ENCODE data around the gene ATP8B3. TPM values are rescaled to one million over a fixed set of nuclear protein-coding genes. Genes with fewer than 3 reads are reported as not detected.

ATP8B3 gene
- total and polyA plus RNA-seq, 2 of the 13 experiments (the other 11 are each of a cell fraction or from before 2014, with no cell fraction given): 2.6 to 5.9 TPM

- Histone ChIP-seq H3K27ac (ENCODE audit: extremely low read length, insufficient read depth, low read length) (no peak overlapping the region), H3K36me3 (replicated peaks in 1 of 2; ENCODE audit: control insufficient read depth in 1 of 2, insufficient read depth in 2 of 2, low read length in 2 of 2) (no peaks in the 10 kb centered on the region), H3K9ac (ENCODE audit: insufficient read depth, low read depth, low read length) (no peak overlapping the region), H3K4me1 (ENCODE audit: insufficient read depth, low read length) (no peaks in the 10 kb centered on the region), H2AFZ (ENCODE audit: low read length) (no peak overlapping the region), H3K4me3 (replicated peaks in 1 of 3; ENCODE audit: insufficient read depth in 1 of 3, low read depth in 2 of 3, low read length in 3 of 3) (no peak overlapping the region), H3K79me2 (ENCODE audit: insufficient read depth, low read length) (no peaks in the 10 kb centered on the region), H3K27me3 (ENCODE audit: control insufficient read depth in 1 of 2, insufficient read depth in 2 of 2, low read length in 2 of 2) (peaks cover 15 to 77% of the 10 kb centered on the region in 2 experiments; a peak in 4 of 5 replicates), H3K9me3 (ENCODE audit: low read length) (no peaks in the 10 kb centered on the region), H3K4me2 (ENCODE audit: low read depth, low read length) (no peak overlapping the region), H4K20me1 (ENCODE audit: insufficient read depth, low read length) (no peaks in the 10 kb centered on the region; the same call in 1 of the 2 replicates)
- DNase-seq (ENCODE audit: low spot score): no peak
- no TSS peak for BruUV-seq (replicated peaks)
- TF ChIP-seq SMARCE1 (IDR thresholded peaks at IDR 0.05; ENCODE audit: borderline replicate concordance) (no peak), ZFAT (CRISPR knock-in tag; conservative IDR thresholded peaks at IDR 0.05) (no peak), HBP1 (CRISPR knock-in tag; IDR thresholded peaks at IDR 0.05; ENCODE audit: low read depth) (no peak), TGIF2 (CRISPR knock-in tag; IDR thresholded peaks at IDR 0.05) (no peak), AGO2 (optimal IDR thresholded peaks at IDR 0.05; ENCODE audit: low read depth, low read length) (no peak), ZNF10 (CRISPR knock-in tag; IDR thresholded peaks at IDR 0.05; ENCODE audit: borderline replicate concordance, low read depth) (no peak), NFKBIZ (CRISPR knock-in tag; IDR thresholded peaks at IDR 0.05) (no peak), ZBTB34 (CRISPR knock-in tag; IDR thresholded peaks at IDR 0.05) (no peak), ZNF7 (CRISPR knock-in tag; IDR thresholded peaks at IDR 0.05) (no peak), ATF6 (CRISPR knock-in tag; conservative IDR thresholded peaks at IDR 0.05) (no peak)
- FAIRE-seq: no peak
- in situ Hi-C loops (cut with HindIII; ENCODE audit: extremely low pct_ligation_motif_present, low pct_unique_long_range_greater_than_20kb) (no loop called here), intact Hi-C loops (cut with micrococcal nuclease; ENCODE audit: unreplicated experiment) (no loop called here)
- no peak for ATAC-seq
- WGBS (ENCODE audit: low lambda C conversion rate): 40% methylated on average over 5 of the region's 105 CpGs
- POLR2A ChIA-PET: no interaction called here
- CTCF ChIA-PET (ENCODE audit: low intra/inter-chr PET ratio, low total read pairs): no interaction called here
Observed at GRCh38 chr19:1754018-1754635, 57.9 kb downstream of the ATP8B3 start.
